ENCODE measurements around the gene CHST2.
"Not testable (repeated sequence)": the region's sequence is repeated elsewhere in the genome, so short reads cannot be mapped to it uniquely, and the experiment has no call there.

CHST2 gene

GRCh38 chr3:143119009-143119914 is at the start of gene CHST2:
Gene CHST2 (plus strand): TSS chr3:143119771. CDS start chr3:143120817, 1,046 bp downstream.
- peak; percentile 8 for DNase-seq

GRCh38 chr3:143070977-143071551 is 48.5 kb upstream of the CHST2 start:
- no peak for DNase-seq

- DNase-seq: no peak
These were observed 47.8 kb upstream of the CHST2 start for GRCh38 chr3:143071776-143072175.

GRCh38 chr3:143072298-143073020 is 47.1 kb upstream of the CHST2 start:
- DNase-seq: not testable (repeated sequence)

- DNase-seq: not testable (repeated sequence)
These were observed 46.0 kb upstream of the CHST2 start for GRCh38 chr3:143073541-143073940.

- not testable (repeated sequence) for DNase-seq
These were observed 45.6 kb upstream of the CHST2 start for GRCh38 chr3:143073983-143074382.

- DNase-seq: no peak
These were observed 40.7 kb upstream of the CHST2 start for GRCh38 chr3:143078883-143079282.

- DNase-seq: no peak
These were observed 39.4 kb upstream of the CHST2 start for GRCh38 chr3:143080196-143080595.

- no peak for DNase-seq
These were observed 38.2 kb upstream of the CHST2 start for GRCh38 chr3:143081365-143081764.

GRCh38 chr3:143081844-143082778 is 37.5 kb upstream of the CHST2 start:
- DNase-seq: no peak

- no peak for DNase-seq
These were observed 35.8 kb upstream of the CHST2 start for GRCh38 chr3:143083781-143084180.

- DNase-seq: no peak
These were observed 34.5 kb upstream of the CHST2 start for GRCh38 chr3:143084856-143085731.

GRCh38 chr3:143088835-143089234 is 30.7 kb upstream of the CHST2 start:
- no peak for DNase-seq

- DNase-seq: no peak
These were observed 29.6 kb upstream of the CHST2 start for GRCh38 chr3:143089965-143090364.

GRCh38 chr3:143090486-143090885 is 29.1 kb upstream of the CHST2 start:
- peak; percentile 66 for DNase-seq

- DNase-seq: no peak
These were observed 28.4 kb upstream of the CHST2 start for GRCh38 chr3:143090976-143091837.

GRCh38 chr3:143092191-143092590 is 27.4 kb upstream of the CHST2 start:
- no peak for DNase-seq

- DNase-seq: no peak
These were observed 23.8 kb upstream of the CHST2 start for GRCh38 chr3:143095813-143096212.

GRCh38 chr3:143098032-143098764 is 21.4 kb upstream of the CHST2 start:
- peak; percentile 95 for DNase-seq

GRCh38 chr3:143099210-143099609 is 20.4 kb upstream of the CHST2 start:
- no peak for DNase-seq
